GM19395 (cell line): ENCODE data around the gene PIEZO1.

Experiments
- ATAC-seq: cut with Tn5 transposase; IDR thresholded peaks from one replicate; pipeline ENCODE4 v1.9.1; 2021; ENCODE audit warnings: mild to moderate bottlenecking, moderate library complexity; ENCODE audit not compliant: unreplicated experiment

PIEZO1 gene

GRCh38 chr16:88736496-88736895, 48.5 kb downstream of the PIEZO1 start:
- ATAC-seq, result no peak

GRCh38 chr16:88736088-88736487, 48.9 kb downstream of the PIEZO1 start:
- no peak for ATAC-seq

- ATAC-seq, result no peak
Observed at GRCh38 chr16:88735616-88736015, 49.4 kb downstream of the PIEZO1 start.

- no peak for ATAC-seq
Observed at GRCh38 chr16:88735121-88735520, 49.9 kb downstream of the PIEZO1 start.

GRCh38 chr16:88734361-88734728, 50.7 kb downstream of the PIEZO1 start:
- no peak for ATAC-seq

GRCh38 chr16:88733630-88734360, 51.2 kb downstream of the PIEZO1 start:
- no peak for ATAC-seq

- no peak for ATAC-seq
Observed at GRCh38 chr16:88732961-88733294, 52.1 kb downstream of the PIEZO1 start.

GRCh38 chr16:88732172-88732960, 52.7 kb downstream of the PIEZO1 start:
- no peak for ATAC-seq

GRCh38 chr16:88731699-88732098, 53.3 kb downstream of the PIEZO1 start:
- no peak for ATAC-seq

- no peak for ATAC-seq
Observed at GRCh38 chr16:88730632-88731607, 54.1 kb downstream of the PIEZO1 start.

GRCh38 chr16:88727871-88728270, 57.1 kb downstream of the PIEZO1 start:
- no peak for ATAC-seq

- no peak for ATAC-seq
Observed at GRCh38 chr16:88726981-88727380, 58.0 kb downstream of the PIEZO1 start.

- no peak for ATAC-seq
Observed at GRCh38 chr16:88726408-88726749, 58.6 kb downstream of the PIEZO1 start.

- no peak for ATAC-seq
Observed at GRCh38 chr16:88725609-88726407, 59.2 kb downstream of the PIEZO1 start.

- ATAC-seq, result no peak
Observed at GRCh38 chr16:88724855-88725555, 60.0 kb downstream of the PIEZO1 start.

GRCh38 chr16:88723911-88724310, 61.1 kb downstream of the PIEZO1 start:
- no peak for ATAC-seq

- ATAC-seq, result no peak
Observed at GRCh38 chr16:88723507-88723887, 61.5 kb downstream of the PIEZO1 start.

GRCh38 chr16:88722784-88723506, 62.1 kb downstream of the PIEZO1 start:
- no peak for ATAC-seq
